Measurements from ENCODE around the gene NT5M.

The NT5M gene

DNA sequence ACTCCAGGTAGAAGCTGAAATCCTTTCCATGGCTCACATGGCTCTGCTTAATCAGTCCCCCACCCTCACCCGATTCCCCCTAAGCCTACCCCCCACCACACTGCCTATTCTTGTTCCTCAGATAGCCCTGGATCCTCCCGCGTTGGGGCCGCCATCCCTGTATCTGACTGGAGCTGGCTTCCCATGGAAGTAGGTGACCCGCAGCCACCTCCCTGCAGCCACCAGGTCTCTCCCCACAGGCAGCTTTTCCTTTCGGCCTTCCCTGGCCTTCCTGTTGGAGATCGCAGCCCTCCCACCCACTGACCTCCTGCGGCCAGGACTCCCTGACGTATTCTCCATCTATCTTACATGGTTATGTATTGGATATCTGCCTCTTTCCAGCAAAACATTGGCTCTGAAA, 91.3 kb downstream of the NT5M start:
- Mint-ChIP-seq H3K27ac (no peak overlapping the region), H3K36me3 (ENCODE audit: low read depth) (no peaks in the 10 kb centered on the region), H3K4me3 (no peak overlapping the region), H3K4me1 (peaks cover 42% of the 10 kb centered on the region), H3K9me3 (no peaks in the 10 kb centered on the region), H3K27me3 (peaks cover 14% of the 10 kb centered on the region)
- ATAC-seq (no peak), DNase-seq (no peak)

DNA sequence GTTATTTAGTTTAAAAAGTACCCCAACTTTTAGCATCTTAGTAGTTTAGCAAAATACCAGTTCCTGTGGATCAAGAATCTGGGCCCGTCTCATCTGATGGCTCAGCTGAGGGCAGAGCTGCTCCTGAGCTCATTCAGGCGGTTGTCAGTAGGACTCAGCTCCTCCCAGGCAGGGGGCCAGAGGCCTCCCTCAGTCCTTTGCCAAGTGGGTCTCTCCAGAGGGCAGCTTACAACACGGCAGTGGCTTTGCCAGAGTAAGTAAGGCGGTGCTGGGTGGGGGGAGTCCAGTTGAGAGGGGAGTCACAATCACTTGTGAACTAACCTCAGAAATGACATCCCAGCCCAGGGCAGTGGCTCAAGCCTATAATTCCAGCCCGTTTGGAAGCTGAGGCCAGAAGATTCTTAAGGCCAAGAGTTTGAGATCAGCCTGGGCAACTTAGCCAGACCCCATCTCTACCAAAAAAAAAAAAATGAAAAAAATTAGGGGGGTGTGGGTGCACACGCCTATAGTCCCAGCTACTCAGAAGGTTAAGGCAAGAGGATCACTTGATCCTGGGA, 92.2 kb downstream of the NT5M start:
- H3K4me1 Mint-ChIP-seq: peaks cover 40% of the 10 kb centered on the region
- H3K4me3 Mint-ChIP-seq: no peak overlapping the region
- no peaks in the 10 kb centered on the region for H3K36me3 Mint-ChIP-seq (ENCODE audit: low read depth)
- no peak for DNase-seq
- no peaks in the 10 kb centered on the region for H3K9me3 Mint-ChIP-seq
- no peak for ATAC-seq
- peaks cover 10% of the 10 kb centered on the region for H3K27me3 Mint-ChIP-seq
- H3K27ac Mint-ChIP-seq: no peak overlapping the region

DNA sequence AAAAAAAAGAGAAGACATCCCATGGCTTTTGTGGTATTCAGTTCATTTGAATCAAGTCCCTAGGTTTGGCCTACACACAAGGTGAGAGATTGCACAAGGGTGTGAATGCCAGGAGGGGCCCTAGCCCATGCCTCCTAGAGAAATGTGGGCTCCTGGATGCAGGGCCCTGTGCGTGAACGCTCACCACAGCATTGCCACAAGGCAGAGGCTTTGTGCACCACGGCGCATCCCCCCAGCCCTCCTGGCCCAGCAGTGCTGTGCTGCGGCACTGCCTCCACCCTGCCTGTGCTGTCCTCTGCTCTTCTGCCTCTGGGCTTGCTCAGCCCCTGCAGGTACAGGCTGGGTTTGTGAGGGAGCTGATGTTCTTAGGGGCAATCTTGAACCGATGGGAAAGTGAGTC, 92.7 kb downstream of the NT5M start:
- Mint-ChIP-seq H3K27ac (no peak overlapping the region), H3K27me3 (peaks cover 9% of the 10 kb centered on the region), H3K4me1 (peaks cover 40% of the 10 kb centered on the region), H3K4me3 (no peak overlapping the region), H3K36me3 (ENCODE audit: low read depth) (no peaks in the 10 kb centered on the region), H3K9me3 (no peaks in the 10 kb centered on the region)
- no peak for ATAC-seq
- DNase-seq: no peak

All from activated naive CD8-positive, alpha-beta T cell treated with anti-CD3 and anti-CD28 coated beads, Interleukin-2, amount 50 U/mL, for 24 hours (primary cell).